T-helper 2 cell treated with Interferon-gamma antibody and Interleukin-4, amounts not matched to agents 5 μg/mL and 100 μg/mL, for 36 hours (primary cell): ENCODE results near the gene PARS2.

ENCODE experiments used
- DNase-seq: peaks from one replicate; pipeline ENCODE4 v3.0.0; 2021; ENCODE audit warnings: low spot score
- H3K27ac Mint-ChIP-seq: one replicate; pipeline ENCODE4 v1.8.0; 2021; ENCODE audit warnings: mild to moderate bottlenecking, mixed read lengths
- H3K27me3 Mint-ChIP-seq: one replicate; pipeline ENCODE4 v1.8.0; 2021; ENCODE audit warnings: low read depth, mixed read lengths
- H3K36me3 Mint-ChIP-seq: one replicate; pipeline ENCODE4 v1.8.0; 2021; ENCODE audit warnings: low read depth, mixed read lengths
- H3K4me1 Mint-ChIP-seq: one replicate; pipeline ENCODE4 v1.8.0; 2021; ENCODE audit warnings: low read depth, mixed read lengths
- H3K4me3 Mint-ChIP-seq: one replicate; pipeline ENCODE4 v1.8.0; 2022; ENCODE audit warnings: mild to moderate bottlenecking, moderate library complexity, mixed read lengths
- H3K9me3 Mint-ChIP-seq: one replicate; pipeline ENCODE4 v1.8.0; 2021; ENCODE audit warnings: mixed read lengths

Gene PARS2

GRCh38 chr1:54768093-54768492, 3.8 kb upstream of the PARS2 start:
- H3K4me3 Mint-ChIP-seq = no peak overlapping the region
- no peaks in the 10 kb centered on the region for H3K27me3 Mint-ChIP-seq
- no peaks in the 10 kb centered on the region for H3K36me3 Mint-ChIP-seq
- no peaks in the 10 kb centered on the region for H3K9me3 Mint-ChIP-seq
- peaks cover 12% of the 10 kb centered on the region for H3K4me1 Mint-ChIP-seq
- H3K27ac Mint-ChIP-seq = no peak overlapping the region
- DNase-seq = no peak

GRCh38 chr1:54767526-54767925, 3.2 kb upstream of the PARS2 start:
- Mint-ChIP-seq H3K27ac (no peak overlapping the region), H3K9me3 (no peaks in the 10 kb centered on the region), H3K4me1 (peaks cover 15% of the 10 kb centered on the region), H3K4me3 (no peak overlapping the region), H3K27me3 (no peaks in the 10 kb centered on the region), H3K36me3 (no peaks in the 10 kb centered on the region)
- no peak for DNase-seq

GRCh38 chr1:54766726-54767125, 2.4 kb upstream of the PARS2 start:
- Mint-ChIP-seq H3K4me1 (peaks cover 15% of the 10 kb centered on the region), H3K36me3 (no peaks in the 10 kb centered on the region), H3K27ac (no peak overlapping the region), H3K27me3 (no peaks in the 10 kb centered on the region), H3K4me3 (no peak overlapping the region), H3K9me3 (no peaks in the 10 kb centered on the region)
- DNase-seq = no peak

GRCh38 chr1:54764922-54765561, 719 bp upstream of the PARS2 start:
- no peaks in the 10 kb centered on the region for H3K9me3 Mint-ChIP-seq
- H3K36me3 Mint-ChIP-seq = no peaks in the 10 kb centered on the region
- H3K4me3 Mint-ChIP-seq = peak overlapping the region; percentile 91
- H3K27me3 Mint-ChIP-seq = no peaks in the 10 kb centered on the region
- peaks cover 15% of the 10 kb centered on the region for H3K4me1 Mint-ChIP-seq
- no peak for DNase-seq
- H3K27ac Mint-ChIP-seq = peak overlapping the region; percentile 90

GRCh38 chr1:54763816-54764132, 549 bp downstream of the PARS2 start:
- H3K4me3 Mint-ChIP-seq = peak overlapping the region; percentile 91
- no peaks in the 10 kb centered on the region for H3K36me3 Mint-ChIP-seq
- no peaks in the 10 kb centered on the region for H3K9me3 Mint-ChIP-seq
- H3K4me1 Mint-ChIP-seq = peaks cover 15% of the 10 kb centered on the region
- H3K27me3 Mint-ChIP-seq = no peaks in the 10 kb centered on the region
- peak overlapping the region; percentile 90 for H3K27ac Mint-ChIP-seq
- DNase-seq = no peak

- peaks cover 9% of the 10 kb centered on the region for H3K4me1 Mint-ChIP-seq
- no peaks in the 10 kb centered on the region for H3K9me3 Mint-ChIP-seq
- no peak overlapping the region for H3K27ac Mint-ChIP-seq
- peaks cover 4% of the 10 kb centered on the region for H3K36me3 Mint-ChIP-seq
- H3K4me3 Mint-ChIP-seq = no peak overlapping the region
- H3K27me3 Mint-ChIP-seq = no peaks in the 10 kb centered on the region
- no peak for DNase-seq
Observed at GRCh38 chr1:54758678-54759348, 5.5 kb downstream of the PARS2 start.

- Mint-ChIP-seq H3K4me3 (no peak overlapping the region), H3K36me3 (peaks cover 4% of the 10 kb centered on the region), H3K27ac (no peak overlapping the region), H3K4me1 (peaks cover under 1% of the 10 kb centered on the region), H3K27me3 (no peaks in the 10 kb centered on the region), H3K9me3 (no peaks in the 10 kb centered on the region)
- no peak for DNase-seq
Observed at GRCh38 chr1:54757833-54758232, 6.5 kb downstream of the PARS2 start.

GRCh38 chr1:54754486-54755285, 9.6 kb downstream of the PARS2 start:
- H3K4me1 Mint-ChIP-seq = no peaks in the 10 kb centered on the region
- H3K9me3 Mint-ChIP-seq = no peaks in the 10 kb centered on the region
- no peak for DNase-seq

GRCh38 chr1:54754045-54754444, 10.3 kb downstream of the PARS2 start:
- peaks cover 4% of the 10 kb centered on the region for H3K36me3 Mint-ChIP-seq
- no peak for DNase-seq
- no peaks in the 10 kb centered on the region for H3K27me3 Mint-ChIP-seq
- no peak overlapping the region for H3K4me3 Mint-ChIP-seq
- H3K9me3 Mint-ChIP-seq = no peaks in the 10 kb centered on the region
- no peaks in the 10 kb centered on the region for H3K4me1 Mint-ChIP-seq
- H3K27ac Mint-ChIP-seq = no peak overlapping the region

More at GRCh38 chr1:54754486-54755285, 9.6 kb downstream of the PARS2 start:
- H3K27ac Mint-ChIP-seq = no peak overlapping the region
- peaks cover 4% of the 10 kb centered on the region for H3K36me3 Mint-ChIP-seq
- H3K4me3 Mint-ChIP-seq = no peak overlapping the region
- no peaks in the 10 kb centered on the region for H3K27me3 Mint-ChIP-seq

GRCh38 chr1:54751426-54751825, 12.9 kb downstream of the PARS2 start:
- no peaks in the 10 kb centered on the region for H3K9me3 Mint-ChIP-seq
- H3K36me3 Mint-ChIP-seq = peaks cover 2% of the 10 kb centered on the region
- H3K27ac Mint-ChIP-seq = no peak overlapping the region
- no peaks in the 10 kb centered on the region for H3K27me3 Mint-ChIP-seq
- DNase-seq = no peak
- H3K4me3 Mint-ChIP-seq = no peak overlapping the region
- no peaks in the 10 kb centered on the region for H3K4me1 Mint-ChIP-seq

GRCh38 chr1:54750596-54750995, 13.7 kb downstream of the PARS2 start:
- Mint-ChIP-seq H3K36me3 (no peaks in the 10 kb centered on the region), H3K9me3 (no peaks in the 10 kb centered on the region)

GRCh38 chr1:54748094-54748835, 16.1 kb downstream of the PARS2 start:
- Mint-ChIP-seq H3K27me3 (no peaks in the 10 kb centered on the region), H3K27ac (no peak overlapping the region), H3K4me1 (no peaks in the 10 kb centered on the region), H3K9me3 (no peaks in the 10 kb centered on the region), H3K4me3 (no peak overlapping the region), H3K36me3 (no peaks in the 10 kb centered on the region)
- no peak for DNase-seq

More at GRCh38 chr1:54750596-54750995, 13.7 kb downstream of the PARS2 start:
- H3K27ac Mint-ChIP-seq = no peak overlapping the region
- no peak for DNase-seq
- H3K4me3 Mint-ChIP-seq = no peak overlapping the region
- no peaks in the 10 kb centered on the region for H3K4me1 Mint-ChIP-seq
- H3K27me3 Mint-ChIP-seq = no peaks in the 10 kb centered on the region

- H3K27me3 Mint-ChIP-seq = no peaks in the 10 kb centered on the region
- H3K4me1 Mint-ChIP-seq = no peaks in the 10 kb centered on the region
- peaks cover 8% of the 10 kb centered on the region for H3K36me3 Mint-ChIP-seq
- H3K27ac Mint-ChIP-seq = no peak overlapping the region
- no peak for DNase-seq
- no peaks in the 10 kb centered on the region for H3K9me3 Mint-ChIP-seq
- H3K4me3 Mint-ChIP-seq = no peak overlapping the region
Observed at GRCh38 chr1:54745864-54746263, 18.5 kb downstream of the PARS2 start.

- DNase-seq = no peak
- no peaks in the 10 kb centered on the region for H3K27me3 Mint-ChIP-seq
- H3K36me3 Mint-ChIP-seq = peaks cover 8% of the 10 kb centered on the region
- H3K4me3 Mint-ChIP-seq = no peak overlapping the region
- H3K27ac Mint-ChIP-seq = no peak overlapping the region
- no peaks in the 10 kb centered on the region for H3K9me3 Mint-ChIP-seq
- H3K4me1 Mint-ChIP-seq = no peaks in the 10 kb centered on the region
Observed at GRCh38 chr1:54745274-54745673, 19.0 kb downstream of the PARS2 start.
